T1000 (cell line): ENCODE results near the gene CPT1A.

Source experiments
- DNase-seq: peaks from one replicate; lab custom pipeline; 2025; ENCODE audit warnings: mixed read lengths; lab: John Stamatoyannopoulos, UW

The CPT1A gene

GRCh38 chr11:68854273-68854958 is 12.7 kb upstream of the CPT1A start:
- no peak for DNase-seq

DNA sequence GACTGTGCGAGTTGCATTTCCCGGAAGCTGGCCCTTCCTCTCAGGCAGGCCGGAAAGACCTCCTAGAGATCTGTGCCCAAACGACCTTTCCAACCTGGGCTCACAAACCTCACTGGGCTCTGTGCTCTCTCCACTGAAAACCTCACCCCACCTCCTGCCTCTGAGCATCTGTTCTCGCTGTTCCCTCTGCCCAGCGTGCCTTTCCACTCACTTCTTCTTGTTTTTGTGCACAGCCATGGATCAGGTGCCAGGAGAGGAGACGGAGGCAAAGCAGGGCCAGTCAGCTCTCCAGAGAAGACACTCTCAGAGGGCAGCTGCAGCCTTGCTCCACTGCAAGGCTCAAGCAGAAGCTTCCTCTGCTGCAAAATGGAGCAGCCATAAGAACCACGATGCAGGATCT is 10.9 kb upstream of the CPT1A start:
- DNase-seq: no peak

- no peak for DNase-seq
These were observed 6.7 kb upstream of the CPT1A start for GRCh38 chr11:68848429-68848828.

DNA sequence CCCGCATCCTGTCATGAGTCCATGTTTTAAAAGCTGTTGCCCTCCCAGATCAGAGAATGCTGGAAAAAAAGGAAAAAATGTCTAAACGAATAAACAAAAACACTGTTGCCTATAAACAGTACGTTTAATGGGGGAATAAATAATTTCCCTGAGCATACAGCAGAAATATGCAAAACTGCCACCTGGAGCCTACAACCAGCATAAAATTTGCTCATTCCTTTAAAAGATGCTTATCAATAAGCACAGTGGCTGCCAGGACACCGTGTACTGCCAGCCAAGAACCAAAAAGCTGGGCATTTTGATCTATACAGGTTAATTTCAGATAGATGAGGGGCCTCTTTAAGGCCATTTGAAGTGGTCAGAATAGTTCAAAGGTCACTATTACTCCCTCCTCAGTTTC is 5.7 kb upstream of the CPT1A start:
- DNase-seq: no peak

- no peak for DNase-seq
These were observed 3.8 kb upstream of the CPT1A start for GRCh38 chr11:68845351-68846002.

GRCh38 chr11:68844801-68845200 is 3.1 kb upstream of the CPT1A start:
- no peak for DNase-seq

- no peak for DNase-seq
These were observed 2.7 kb upstream of the CPT1A start for GRCh38 chr11:68844376-68844775.

DNA sequence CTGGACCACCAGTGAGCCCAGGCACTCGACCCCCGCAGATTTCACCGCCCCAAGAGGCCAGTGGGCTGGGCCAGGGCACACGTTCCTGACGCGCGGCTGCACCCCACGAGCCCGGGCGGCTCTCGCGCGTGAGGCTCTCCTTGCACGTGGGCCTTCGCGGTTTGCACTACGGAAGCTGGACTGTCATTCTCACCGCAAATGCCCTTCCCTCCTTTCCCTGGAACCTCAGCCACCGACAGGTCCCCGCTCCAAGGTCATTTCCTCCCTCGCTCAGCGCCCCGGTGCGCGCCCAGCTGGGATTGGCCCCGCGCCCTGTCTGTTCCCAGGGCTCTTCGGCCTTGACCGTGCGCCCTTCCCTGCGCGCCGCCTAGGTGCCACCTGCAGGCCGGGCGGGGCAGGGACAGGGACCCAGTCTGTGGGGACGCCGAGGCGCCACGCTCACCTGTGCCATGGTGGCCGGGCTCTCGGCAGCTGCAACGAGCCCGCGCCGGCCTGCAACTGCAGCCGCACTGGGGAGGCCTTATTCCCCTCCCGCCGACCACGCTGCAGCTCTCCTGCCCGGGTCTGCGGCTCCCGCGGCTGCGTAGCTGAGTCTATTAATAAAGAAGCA is 2.1 kb upstream of the CPT1A start:
- no peak for DNase-seq

DNA sequence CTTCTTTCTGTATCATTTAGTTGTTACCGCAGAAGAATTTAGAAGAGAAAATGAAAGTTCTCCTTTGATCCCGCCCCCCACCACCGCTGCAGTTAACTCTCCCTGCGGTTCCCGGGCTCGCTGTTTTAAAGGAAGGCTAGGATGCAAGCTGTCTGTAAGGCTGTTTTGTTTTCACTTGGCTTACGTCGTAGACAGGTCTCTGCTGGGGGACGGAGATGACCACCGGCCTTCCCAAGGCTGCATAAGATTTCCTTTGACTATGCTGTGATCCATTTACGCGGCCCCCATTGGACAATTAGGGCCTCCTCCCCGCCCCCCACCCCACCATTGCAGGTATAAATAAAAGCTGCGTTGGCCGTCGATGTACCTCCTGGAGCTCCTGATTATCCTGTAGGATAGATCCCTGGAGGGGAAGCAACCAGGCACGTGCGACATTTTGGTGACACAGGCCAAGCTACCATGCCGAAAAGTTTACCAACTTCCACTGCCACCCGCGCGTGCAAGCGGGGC is 1.4 kb upstream of the CPT1A start:
- DNase-seq: no peak

DNA sequence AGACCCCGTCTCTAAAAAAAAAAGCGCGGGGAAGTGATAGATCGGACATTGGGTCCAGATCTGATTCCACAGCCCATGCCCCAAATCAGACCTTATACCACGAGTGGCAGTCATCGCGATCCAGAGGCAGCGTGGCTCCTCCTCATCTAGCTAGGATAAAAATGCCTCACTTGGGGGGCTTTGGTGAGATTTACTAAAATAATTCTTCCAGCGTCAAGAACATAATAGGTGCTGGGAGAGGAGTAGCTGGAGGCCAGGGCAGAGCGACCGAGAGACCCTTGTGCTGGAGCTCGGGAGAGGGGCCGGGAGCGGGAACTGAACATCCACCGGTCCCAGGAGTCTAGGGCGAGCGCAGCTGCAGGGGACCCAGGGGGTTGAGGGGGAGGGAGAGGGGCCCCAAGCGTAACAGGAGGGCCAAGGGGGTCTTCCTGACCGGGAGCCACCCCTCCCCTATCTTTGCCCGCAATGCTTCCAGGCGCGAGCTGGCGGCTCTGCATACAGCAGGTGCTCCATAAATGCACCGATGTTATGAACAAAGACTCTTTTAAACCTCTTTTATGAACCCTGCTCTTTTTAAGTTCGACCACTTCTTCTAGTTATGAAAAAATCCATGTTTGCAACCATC is 823 bp upstream of the CPT1A start:
- no peak for DNase-seq

- DNase-seq: no peak
These were observed 759 bp downstream of the CPT1A start for GRCh38 chr11:68840661-68841653.

- DNase-seq: no peak
These were observed 1.6 kb downstream of the CPT1A start for GRCh38 chr11:68839911-68840641.

GRCh38 chr11:68839054-68839865 is 2.5 kb downstream of the CPT1A start:
- DNase-seq: peak; percentile 89

DNA sequence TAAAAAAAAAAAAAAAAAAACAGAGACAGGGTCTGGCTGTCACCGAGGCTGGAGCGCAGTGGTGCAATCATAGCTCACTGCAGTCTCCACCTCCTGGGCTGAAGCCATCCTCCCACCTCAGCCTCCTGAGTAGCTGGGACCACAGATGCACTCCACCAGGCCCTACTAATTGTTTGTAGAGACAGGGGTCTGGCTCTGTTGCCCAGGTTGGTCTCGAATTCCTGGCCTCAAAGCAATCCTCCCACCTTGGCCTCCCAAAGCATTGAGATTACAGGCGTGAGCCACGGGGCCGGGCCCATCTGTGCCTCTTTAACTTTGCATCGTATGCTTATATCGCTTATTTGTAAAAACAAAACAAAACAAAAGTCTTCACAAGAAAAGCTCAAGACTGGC is 3.1 kb downstream of the CPT1A start:
- DNase-seq: no peak

GRCh38 chr11:68837583-68838571 is 3.8 kb downstream of the CPT1A start:
- DNase-seq: no peak

DNA sequence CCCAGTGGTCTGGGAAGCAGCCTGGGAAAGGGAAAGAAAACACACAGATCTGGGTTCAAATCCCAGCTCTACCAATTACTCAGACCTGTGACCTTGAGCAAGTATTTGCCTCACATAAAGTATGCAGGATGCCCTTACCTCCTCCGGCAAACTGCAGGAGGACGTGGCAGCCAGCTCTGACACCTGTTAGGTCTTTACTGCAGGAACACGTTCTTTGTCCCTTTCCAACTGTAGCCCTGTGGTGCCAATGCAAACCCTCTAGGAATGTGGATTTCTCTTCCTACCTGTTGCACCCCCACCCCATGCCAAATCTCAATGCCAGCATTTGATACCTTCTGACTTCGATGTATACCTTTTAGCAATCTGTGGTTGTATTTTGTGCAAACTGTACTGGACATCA is 6.0 kb downstream of the CPT1A start:
- DNase-seq: no peak

DNA sequence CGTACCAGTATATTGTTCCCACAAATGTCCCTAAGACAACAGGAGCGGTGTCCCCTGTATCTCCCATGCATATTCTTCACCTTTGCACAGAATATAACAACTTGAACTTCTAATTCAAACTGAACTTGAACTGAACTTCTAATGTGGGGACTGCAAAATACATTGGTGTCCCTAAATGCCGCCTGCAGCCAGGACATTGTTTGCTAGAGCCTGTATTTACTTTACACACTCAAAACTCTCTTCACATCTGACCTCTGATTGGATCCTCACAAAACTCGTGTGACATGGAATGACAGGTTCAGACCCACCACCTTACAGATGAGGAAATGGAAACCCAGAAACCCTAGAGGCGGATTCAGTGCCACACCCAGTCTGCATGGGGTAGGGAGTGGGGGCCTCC is 6.4 kb downstream of the CPT1A start:
- no peak for DNase-seq

DNA sequence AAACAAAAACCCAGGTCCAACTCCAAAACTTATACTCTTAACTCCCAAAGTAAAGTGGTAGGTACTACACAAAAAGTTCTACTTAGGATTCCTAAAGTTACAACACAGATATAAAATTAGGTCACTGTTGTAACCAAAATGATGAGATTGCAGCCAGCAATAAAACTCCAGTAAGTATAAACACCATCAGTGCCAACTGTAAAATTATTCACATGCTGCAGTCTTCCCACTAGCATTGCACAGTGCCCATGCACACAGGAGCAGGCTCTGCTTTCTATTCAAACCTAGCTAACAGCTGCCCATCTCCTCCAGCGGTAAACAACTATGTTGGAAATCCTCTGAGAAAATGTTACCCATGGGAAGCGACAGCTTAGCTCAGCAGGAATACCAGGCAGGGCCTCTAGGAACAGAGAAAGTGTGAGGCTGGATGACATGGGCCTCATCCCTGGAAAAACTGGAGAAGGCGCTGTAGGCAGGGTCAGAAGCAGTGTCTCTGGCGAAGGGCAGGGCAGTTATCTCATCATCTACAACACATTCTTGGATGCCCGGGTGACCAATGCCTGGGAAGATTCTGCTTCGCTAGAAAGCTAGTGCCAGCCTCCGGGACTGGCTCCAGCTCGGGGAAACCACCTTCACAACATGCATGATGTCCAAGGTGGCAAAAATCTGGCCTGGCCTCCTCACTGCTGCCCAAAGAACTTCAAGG is 9.1 kb downstream of the CPT1A start:
- no peak for DNase-seq
